Gastroesophageal sphincter (tissue), 4 donors: Measurements from ENCODE around the gene SPTLC1. TPM values are rescaled to one million over a fixed set of nuclear protein-coding genes. Genes with fewer than 3 reads are reported as not detected.
"Not testable (repeated sequence)": the region's sequence is repeated elsewhere in the genome, so short reads cannot be mapped to it uniquely, and the experiment has no call there.

ENCODE experiments used
- ATAC-seq: fragments of 150-250 bp; one replicate; pipeline ENCODE4 v1.9.1; 2016; ENCODE audit warnings: mild to moderate bottlenecking, moderate library complexity
- H3K27ac ChIP-seq, 4 donors: fragments of 200-600 bp; sonication (generic) in 3 of 4; 1 replicate in 3 of 4; 2 replicates in 1 of 4; pipeline ENCODE4 v1.5.1; 2016 to 2019
- H3K27me3 ChIP-seq: fragments of 200-600 bp; sonication (generic); one replicate; pipeline ENCODE4 v1.5.1; 2019
- H3K36me3 ChIP-seq, 2 donors: fragments of 200-600 bp; sonication (generic); one replicate each; pipeline ENCODE4 v1.5.1; 2019; ENCODE audit warnings: control low read depth in 1 of 2
- H3K4me1 ChIP-seq, 3 donors: fragments of 200-600 bp; sonication (generic); 1 replicate in 2 of 3; 2 replicates in 1 of 3; pipeline ENCODE4 v1.5.1; 2016 to 2019; ENCODE audit warnings: control low read depth in 2 of 3
- H3K4me3 ChIP-seq, 2 donors: fragments of 200-600 bp; sonication (generic); one replicate each; pipeline ENCODE4 v1.5.1; 2019; ENCODE audit warnings: mild to moderate bottlenecking in 1 of 2, moderate library complexity in 1 of 2
- H3K9me3 ChIP-seq, 3 donors: fragments of 200-600 bp; sonication (generic); one replicate each; pipeline ENCODE4 v1.5.1; 2017 to 2019; ENCODE audit warnings: control low read depth in 2 of 3
- CTCF ChIP-seq, 4 experiments: fragments of 200-600 bp in 2 of 4; fragments of 450-650 bp in 2 of 4; sonication (generic) in 1 of 4; IDR thresholded peaks; one replicate each; pipeline ENCODE4 v1.5.1; 2017 to 2019; ENCODE audit warnings: antibody characterized with exemption in 4 of 4, mild to moderate bottlenecking in 2 of 4, moderate library complexity in 2 of 4
- EP300 ChIP-seq: sonication (generic); formaldehyde crosslinking; IDR thresholded peaks from one replicate; pipeline ENCODE4 v1.6.1; 2017; ENCODE audit warnings: antibody characterized with exemption, mild to moderate bottlenecking
- POLR2A ChIP-seq, 2 donors: fragments of 450-650 bp; IDR thresholded peaks; one replicate each; pipeline ENCODE4 v1.6.1; 2017; ENCODE audit warnings: antibody characterized with exemption in 2 of 2, mild to moderate bottlenecking in 2 of 2, moderate library complexity in 1 of 2
- POLR2AphosphoS5 ChIP-seq: sonication (generic); formaldehyde crosslinking; IDR thresholded peaks from one replicate; pipeline ENCODE4 v1.6.1; 2017; ENCODE audit warnings: antibody characterized with exemption
- WGBS, 2 donors: methylation state at CpG; one replicate each; pipeline ENCODE4 v1.1.5; 2018; ENCODE audit warnings: low coverage in 1 of 2; 5-methylcytosine and 5-hydroxymethylcytosine counted together
- total RNA-seq, 4 donors: library from RNA; depleted of rRNA; stranded (reverse); fragments of >200 nt; gene quantifications; one replicate each; pipeline ENCODE4 v1.1.0, GENCODE V29; 2016

The SPTLC1 gene
- total RNA-seq, 4 donors from 2014 or later = 56.0 to 73.9 (median 64.0) TPM

GRCh38 chr9:92142329-92142728, 27.1 kb upstream of the SPTLC1 start:
- H3K27ac ChIP-seq = no peak overlapping the region
- H3K4me3 ChIP-seq = no peak overlapping the region
- H3K4me1 ChIP-seq = peaks cover 0 to 39% (median 15%) of the 10 kb centered on the region in 3 donors
- ATAC-seq = no peak
- peaks cover 31% of the 10 kb centered on the region for H3K27me3 ChIP-seq
- TF ChIP-seq CTCF (IDR thresholded peaks at IDR 0.05) = no peak
- no peak for TF ChIP-seq POLR2A (IDR thresholded peaks at IDR 0.05)
- no peak for TF ChIP-seq POLR2AphosphoS5
- TF ChIP-seq EP300 = no peak
- 67% methylated on average over 1 of the region's 8 CpGs; no CpG with 5 or more reads in 1 of the 2 donors for WGBS, 2 donors
- no peaks in the 10 kb centered on the region for H3K9me3 ChIP-seq
- no peaks in the 10 kb centered on the region for H3K36me3 ChIP-seq

GRCh38 chr9:92141144-92142129, 26.2 kb upstream of the SPTLC1 start:
- Histone ChIP-seq H3K36me3 (no peaks in the 10 kb centered on the region), H3K4me3 (peak overlapping the region; percentile 23 to 51), H3K27me3 (peaks cover 31% of the 10 kb centered on the region), H3K27ac (peak overlapping the region in 3 of 4 donors; percentile 41 to 71 (median 42)), H3K9me3 (no peaks in the 10 kb centered on the region), H3K4me1 (peaks cover 0 to 30% (median 9%) of the 10 kb centered on the region in 3 donors)
- WGBS, 2 donors = 0 to 35% methylated on average over 4 to 8 of the region's 62 CpGs
- ATAC-seq = peak; percentile 39
- no peak for TF ChIP-seq EP300
- no peak for TF ChIP-seq POLR2A (IDR thresholded peaks at IDR 0.05)
- TF ChIP-seq CTCF (IDR thresholded peaks at IDR 0.05) = peak in 3 of 4 experiments; percentile 36 to 46 (median 43)
- no peak for TF ChIP-seq POLR2AphosphoS5

GRCh38 chr9:92140754-92141143, 25.5 kb upstream of the SPTLC1 start:
- Histone ChIP-seq H3K36me3 (no peaks in the 10 kb centered on the region), H3K27ac (peak overlapping the region in 2 of 4 donors; percentile 41 to 71), H3K9me3 (no peaks in the 10 kb centered on the region), H3K4me3 (peak overlapping the region; percentile 23 to 51), H3K27me3 (peaks cover 32% of the 10 kb centered on the region), H3K4me1 (peaks cover 0 to 26% (median 7%) of the 10 kb centered on the region in 3 donors)
- TF ChIP-seq POLR2AphosphoS5 (no peak), POLR2A (IDR thresholded peaks at IDR 0.05) (no peak), CTCF (IDR thresholded peaks at IDR 0.05) (no peak), EP300 (no peak)
- ATAC-seq = no peak
- WGBS, 2 donors = 5 to 27% methylated on average over 2 to 4 of the region's 6 CpGs

- H3K4me1 ChIP-seq = peaks cover 0 to 26% (median 7%) of the 10 kb centered on the region in 3 donors
- peaks cover 38% of the 10 kb centered on the region for H3K27me3 ChIP-seq
- H3K9me3 ChIP-seq = no peaks in the 10 kb centered on the region
- no peaks in the 10 kb centered on the region for H3K36me3 ChIP-seq
- peak overlapping the region in 1 of 2 donors; percentile 51 for H3K4me3 ChIP-seq
- ATAC-seq = peak; percentile 70
- 0% methylated on average over 1 of the region's 16 CpGs; no CpG with 5 or more reads in 1 of the 2 donors for WGBS, 2 donors
- peak; percentile 80 to 94 (median 86) for TF ChIP-seq CTCF (IDR thresholded peaks at IDR 0.05)
- no peak for TF ChIP-seq EP300
- no peak for TF ChIP-seq POLR2AphosphoS5
- no peak for TF ChIP-seq POLR2A (IDR thresholded peaks at IDR 0.05)
- H3K27ac ChIP-seq = no peak overlapping the region
Measured at GRCh38 chr9:92140074-92140753, 25.0 kb upstream of the SPTLC1 start.

- H3K27ac ChIP-seq, ATAC-seq: not testable (repeated sequence)
Measured at GRCh38 chr9:92138960-92139540, 23.8 kb upstream of the SPTLC1 start.

More at GRCh38 chr9:92138960-92139540, 23.8 kb upstream of the SPTLC1 start:
- H3K4me3 ChIP-seq, H3K9me3 ChIP-seq, H3K36me3 ChIP-seq: not testable (repeated sequence)
- WGBS, 2 donors = 100% methylated on average over 3 of the region's 5 CpGs; no CpG with 5 or more reads in 1 of the 2 donors
- H3K27me3 ChIP-seq = peaks cover 38% of the 10 kb centered on the region
- peaks cover 0 to 32% (median 8%) of the 10 kb centered on the region in 3 donors for H3K4me1 ChIP-seq
